Sigmoid colon (tissue), 7 donors: ENCODE measurements around the gene TPH1. TPM values are rescaled to one million over a fixed set of nuclear protein-coding genes. Genes with fewer than 3 reads are reported as not detected.
A peak's percentile ranks its signal among the peaks of the same experiment; 100 is the strongest.

Experiments
- DNase-seq: peaks from one replicate; pipeline ENCODE4 v3.0.0-alpha.2; 2019
- H3K27ac ChIP-seq, 4 donors: fragments of 200-600 bp; sonication (generic); one replicate each; pipeline ENCODE4 v1.5.1; 2016 to 2019; ENCODE audit warnings: mild to moderate bottlenecking in 1 of 4
- H3K27me3 ChIP-seq, 3 donors: fragments of 200-600 bp; sonication (generic); one replicate each; pipeline ENCODE4 v1.5.1; 2019; ENCODE audit warnings: mild to moderate bottlenecking in 1 of 3
- H3K36me3 ChIP-seq, 4 donors: fragments of 200-600 bp; sonication (generic); one replicate each; pipeline ENCODE4 v1.5.1; 2016 to 2019
- H3K4me1 ChIP-seq, 4 donors: fragments of 200-600 bp; sonication (generic); one replicate each; pipeline ENCODE4 v1.5.1; 2017 to 2019
- H3K4me3 ChIP-seq, 4 donors: fragments of 200-600 bp; sonication (generic); one replicate each; pipeline ENCODE4 v1.5.1; 2017 to 2019; ENCODE audit warnings: mild to moderate bottlenecking in 2 of 4, moderate library complexity in 1 of 4
- H3K9me3 ChIP-seq, 4 donors: fragments of 200-600 bp in 3 of 4; sonication (generic) in 3 of 4; one replicate each; pipeline versions ENCODE4 v1.5.1 to v1.6.1; 2013 to 2019
- CTCF ChIP-seq, 4 experiments: fragments of 450-650 bp in 3 of 4; fragments of 200-600 bp in 1 of 4; IDR thresholded peaks; one replicate each; pipeline ENCODE4 v1.5.1; 2016 to 2019; ENCODE audit warnings: antibody characterized with exemption in 4 of 4, mild to moderate bottlenecking in 3 of 4, moderate library complexity in 2 of 4
- EP300 ChIP-seq, 4 donors: sonication (generic); formaldehyde crosslinking; IDR thresholded peaks; one replicate each; pipeline ENCODE4 v1.6.1; 2017; ENCODE audit warnings: antibody characterized with exemption in 4 of 4
- POLR2A ChIP-seq, 2 donors: fragments of 450-650 bp; IDR thresholded peaks; one replicate each; pipeline ENCODE4 v1.6.1; 2016; ENCODE audit warnings: antibody characterized with exemption in 2 of 2, mild to moderate bottlenecking in 2 of 2, moderate library complexity in 2 of 2
- POLR2AphosphoS5 ChIP-seq, 4 donors: sonication (generic); formaldehyde crosslinking; IDR thresholded peaks; one replicate each; pipeline ENCODE4 v1.6.1; 2017; ENCODE audit warnings: antibody characterized with exemption in 4 of 4
- WGBS, 2 donors: extraction: QIAGEN DNeasy Blood & Tissue Kit; methylation state at CpG; one replicate each; pipeline ENCODE4 v1.1.7; 2013; 5-methylcytosine and 5-hydroxymethylcytosine counted together
- intact Hi-C: fragments of 100-400 bp; cut with DNase I; formaldehyde crosslinking; loops from one replicate; pipeline ENCODE4 v1.15.1; 2023
- polyA plus RNA-seq, 3 donors: library from polyadenylated mRNA; stranded (reverse); fragments of 200-250 nt; gene quantifications; one replicate each; pipeline ENCODE4 v1.2.3, GENCODE V29; 2013
- total RNA-seq, 4 donors: library from RNA; depleted of rRNA; stranded (reverse); fragments of >200 nt; gene quantifications; one replicate each; pipeline ENCODE4 v1.1.0, GENCODE V29; 2016
- donor health status: healthy with polysubstance abuse.
- donor health status: Bipolar disorder and iron deficiency.
- donor health status: healthy.

The TPH1 gene
- total RNA-seq (1 to 10 TPM in 1 of 4 donors, under 1 TPM in 3; 0.28 to 1.2 (median 0.34) TPM), polyA plus RNA-seq (1 to 10 TPM in 2 of 3 donors, under 1 TPM in 1; 0.79 to 4.6 (median 3.6) TPM)

- WGBS, 2 donors: 5 to 12% methylated on average over 36 of the region's 36 CpGs
- no peak for DNase-seq
- Histone ChIP-seq H3K4me3 (peak within 1 kb of the TSS in 1 of 4 donors; percentile 8), H3K4me1 (peaks cover 0 to 7% (median 4%) of the 10 kb centered on the region in 4 donors), H3K27me3 (peaks cover 4 to 45% (median 29%) of the 10 kb centered on the region in 3 donors), H3K36me3 (no peaks in the 10 kb centered on the region), H3K27ac (no peak within 1 kb of the TSS), H3K9me3 (no peaks in the 10 kb centered on the region)
- no peak for TF ChIP-seq CTCF (IDR thresholded peaks at IDR 0.05)
- no peak for TF ChIP-seq EP300 (IDR thresholded peaks at IDR 0.05)
- no peak for TF ChIP-seq POLR2A (IDR thresholded peaks at IDR 0.05)
- no peak for TF ChIP-seq POLR2AphosphoS5 (IDR thresholded peaks at IDR 0.05)
- intact Hi-C loops: no loop called here
Measured at GRCh38 chr11:18046116-18046777, at the start of gene TPH1. Gene TPH1 (minus strand): TSS chr11:18046269. CDS start chr11:18040762, 5,507 bp downstream.

DNA sequence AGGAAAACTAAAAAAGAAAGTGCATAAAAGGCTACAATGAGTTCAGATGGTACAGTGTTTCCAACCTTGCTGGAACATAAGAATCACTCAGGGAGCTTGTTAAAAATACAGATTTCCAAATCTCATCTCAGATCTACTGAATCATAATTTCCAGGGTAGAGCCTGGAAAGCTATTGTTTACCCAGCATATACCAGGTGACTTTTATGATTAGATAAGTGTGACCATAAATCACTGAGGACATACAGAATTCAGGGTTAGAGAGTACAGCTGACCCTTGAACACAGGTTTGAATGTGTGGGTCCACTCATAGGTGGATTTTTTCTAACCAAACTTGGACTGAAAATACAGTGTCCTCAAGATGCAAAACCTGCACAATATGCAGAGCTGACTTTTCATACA, 47.9 kb upstream of the TPH1 start:
- H3K36me3 ChIP-seq: peaks cover 4 to 66% (median 35%) of the 10 kb centered on the region in 4 donors
- no peaks in the 10 kb centered on the region for H3K4me1 ChIP-seq
- H3K9me3 ChIP-seq: no peaks in the 10 kb centered on the region
- TF ChIP-seq CTCF (IDR thresholded peaks at IDR 0.05): no peak
- TF ChIP-seq POLR2A (IDR thresholded peaks at IDR 0.05): no peak
- TF ChIP-seq POLR2AphosphoS5 (IDR thresholded peaks at IDR 0.05): no peak
- TF ChIP-seq EP300 (IDR thresholded peaks at IDR 0.05): no peak
- intact Hi-C loops: no loop called here
- no peak for DNase-seq
- H3K4me3 ChIP-seq: no peak overlapping the region
- H3K27me3 ChIP-seq: no peaks in the 10 kb centered on the region
- H3K27ac ChIP-seq: no peak overlapping the region

- H3K36me3 ChIP-seq: peaks cover 4 to 88% (median 35%) of the 10 kb centered on the region in 4 donors
- H3K27ac ChIP-seq: no peak overlapping the region
- no peak for DNase-seq
- 96% methylated on average over 2 of the region's 2 CpGs for WGBS, 2 donors
- no peaks in the 10 kb centered on the region for H3K4me1 ChIP-seq
- H3K4me3 ChIP-seq: no peak overlapping the region
- TF ChIP-seq EP300 (IDR thresholded peaks at IDR 0.05) (no peak), CTCF (IDR thresholded peaks at IDR 0.05) (no peak), POLR2AphosphoS5 (IDR thresholded peaks at IDR 0.05) (no peak), POLR2A (IDR thresholded peaks at IDR 0.05) (no peak)
- intact Hi-C loops: no loop called here
- no peaks in the 10 kb centered on the region for H3K27me3 ChIP-seq
- no peaks in the 10 kb centered on the region for H3K9me3 ChIP-seq
Measured at GRCh38 chr11:18091731-18092130, 45.7 kb upstream of the TPH1 start.

DNA sequence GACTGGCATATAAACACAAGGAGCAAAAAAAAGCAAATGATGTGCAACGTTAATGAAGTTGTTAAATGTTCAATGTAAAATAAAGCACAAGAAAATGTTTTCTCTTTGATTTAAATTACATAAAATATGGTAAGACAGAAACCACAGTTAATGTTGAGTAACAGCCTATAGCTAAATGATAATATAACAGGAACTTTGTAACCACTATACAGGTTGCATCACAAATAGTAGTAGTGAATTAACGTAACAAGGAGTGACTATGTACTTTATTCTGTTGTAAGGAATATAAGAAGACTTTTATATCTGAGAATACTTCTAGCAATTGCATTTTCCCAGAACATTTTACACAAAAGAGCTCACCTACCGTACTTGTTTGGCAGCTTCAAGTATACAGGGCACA, 42.9 kb upstream of the TPH1 start:
- no peak for TF ChIP-seq CTCF (IDR thresholded peaks at IDR 0.05)
- no peak for TF ChIP-seq POLR2A (IDR thresholded peaks at IDR 0.05)
- no peak for TF ChIP-seq EP300 (IDR thresholded peaks at IDR 0.05)
- no peak for TF ChIP-seq POLR2AphosphoS5 (IDR thresholded peaks at IDR 0.05)
- H3K4me3 ChIP-seq: no peak overlapping the region
- 88 to 91% methylated on average over 3 of the region's 3 CpGs for WGBS, 2 donors
- H3K36me3 ChIP-seq: peaks cover 0 to 83% (median 22%) of the 10 kb centered on the region in 4 donors
- intact Hi-C loops: no loop called here
- H3K4me1 ChIP-seq: no peaks in the 10 kb centered on the region
- no peaks in the 10 kb centered on the region for H3K9me3 ChIP-seq
- no peak overlapping the region for H3K27ac ChIP-seq
- DNase-seq: no peak
- no peaks in the 10 kb centered on the region for H3K27me3 ChIP-seq
